EH (cell line): ENCODE results near the gene RUNX3.

Source experiments
- DNase-seq: peaks from one replicate; pipeline ENCODE4 v3.0.0-alpha.2; 2015; ENCODE audit warnings: low read depth

RUNX3 gene

GRCh38 chr1:24862775-24863483, 67.1 kb downstream of the RUNX3 start:
- no peak for DNase-seq

- peak; percentile 65 for DNase-seq
These were observed 68.0 kb downstream of the RUNX3 start for GRCh38 chr1:24861821-24862727.

GRCh38 chr1:24860841-24861240, 69.2 kb downstream of the RUNX3 start:
- DNase-seq = no peak

- DNase-seq = no peak
These were observed 70.7 kb downstream of the RUNX3 start for GRCh38 chr1:24859063-24860010.

GRCh38 chr1:24858277-24858676, 71.8 kb downstream of the RUNX3 start:
- DNase-seq = no peak

- no peak for DNase-seq
These were observed 72.5 kb downstream of the RUNX3 start for GRCh38 chr1:24857507-24858133.

GRCh38 chr1:24856787-24857506, 73.1 kb downstream of the RUNX3 start:
- DNase-seq = no peak

GRCh38 chr1:24855474-24855873, 74.6 kb downstream of the RUNX3 start:
- no peak for DNase-seq

GRCh38 chr1:24853649-24854048, 76.4 kb downstream of the RUNX3 start:
- no peak for DNase-seq

GRCh38 chr1:24850328-24850920, 79.7 kb downstream of the RUNX3 start:
- peak; percentile 41 for DNase-seq

GRCh38 chr1:24849672-24850295, 80.3 kb downstream of the RUNX3 start:
- no peak for DNase-seq
